GM10266 (cell line): ENCODE data around the gene KRTAP10-10.

Experiments
- DNase-seq: peaks from one replicate; pipeline ENCODE4 v3.0.0; 2012; ENCODE audit errors: extremely low spot score
- CTCF ChIP-seq: IDR thresholded peaks from 2 replicates; pipeline ENCODE4 v1.5.1; 2012; ENCODE audit warnings: mild to moderate bottlenecking, low read depth; ENCODE audit not compliant: control insufficient read depth, insufficient read depth; ENCODE audit errors: missing control alignments

Gene KRTAP10-10

GRCh38 chr21:44611551-44611950 lies 25.6 kb upstream of the KRTAP10-10 start:
- no peak for DNase-seq
- TF ChIP-seq CTCF, result no peak

GRCh38 chr21:44612029-44612486 lies 25.1 kb upstream of the KRTAP10-10 start, which contains the start of gene KRTAP10-8:
KRTAP10-8 (plus strand) TSS chr21:44612079; CDS start chr21:44612101, 22 bp downstream.
- no peak for TF ChIP-seq CTCF
- no peak for DNase-seq

- TF ChIP-seq CTCF, result no peak
- no peak for DNase-seq
Observed at GRCh38 chr21:44612669-44613229, 24.4 kb upstream of the KRTAP10-10 start.

- no peak for DNase-seq
- TF ChIP-seq CTCF, result no peak
Observed at GRCh38 chr21:44613386-44614155, 23.6 kb upstream of the KRTAP10-10 start.

- DNase-seq, result no peak
- no peak for TF ChIP-seq CTCF
Observed at GRCh38 chr21:44614161-44614631, 23.0 kb upstream of the KRTAP10-10 start.

- TF ChIP-seq CTCF, result no peak
- no peak for DNase-seq
Observed at GRCh38 chr21:44614961-44615391, 22.2 kb upstream of the KRTAP10-10 start.

GRCh38 chr21:44615466-44615865 lies 21.7 kb upstream of the KRTAP10-10 start:
- no peak for TF ChIP-seq CTCF
- DNase-seq, result no peak
